Heart left ventricle (tissue), 16 donors: ENCODE results near the gene SSBP4. TPM values are rescaled to one million over a fixed set of nuclear protein-coding genes. Genes with fewer than 3 reads are reported as not detected.

Experiments
- ATAC-seq, 4 donors: fragments of 200-7000 bp; cut with Tn5 transposase; one replicate each; pipeline ENCODE4 v1.9.1; 2020 to 2022; ENCODE audit warnings: moderate library complexity in 4 of 4, mild to moderate bottlenecking in 3 of 4, moderate number of reproducible peaks in 1 of 4
- DNase-seq, 5 donors: peaks; one replicate each; pipeline ENCODE4 v3.0.0-alpha.2; 2020
- H3K27ac ChIP-seq, 12 donors: fragments of 200-600 bp; sonication (generic) in 4 of 12; one replicate each; pipeline versions ENCODE4 v1.5.0 to v1.8.0; 2016 to 2022; ENCODE audit warnings: mild to moderate bottlenecking in 2 of 12
- H3K27me3 ChIP-seq, 9 donors: fragments of 200-600 bp; sonication (generic) in 2 of 9; one replicate each; pipeline versions ENCODE4 v1.5.1 to v1.8.0; 2016 to 2022; ENCODE audit warnings: mild to moderate bottlenecking in 3 of 9
- H3K36me3 ChIP-seq, 9 donors: fragments of 200-600 bp; sonication (generic) in 2 of 9; one replicate each; pipeline versions ENCODE4 v1.5.0 to v1.8.0; 2018 to 2022; ENCODE audit warnings: mild to moderate bottlenecking in 2 of 9
- H3K4me1 ChIP-seq, 12 donors: fragments of 200-600 bp; sonication (generic) in 4 of 12; one replicate each; pipeline versions ENCODE4 v1.5.0 to v1.8.0; 2016 to 2022; ENCODE audit warnings: mild to moderate bottlenecking in 3 of 12
- H3K4me3 ChIP-seq, 12 donors: fragments of 200-600 bp; sonication (generic) in 4 of 12; one replicate each; pipeline versions ENCODE4 v1.5.0 to v1.8.0; 2017 to 2022; ENCODE audit warnings: mild to moderate bottlenecking in 9 of 12, moderate library complexity in 4 of 12
- H3K9me3 ChIP-seq, 12 donors: fragments of 200-600 bp; sonication (generic) in 4 of 12; one replicate each; pipeline versions ENCODE4 v1.5.0 to v1.8.0; 2016 to 2022; ENCODE audit warnings: mild to moderate bottlenecking in 1 of 12
- POLR2A ChIP-seq, 2 donors: fragments of 450-650 bp; IDR thresholded peaks; one replicate each; pipeline ENCODE4 v1.6.1; 2017; ENCODE audit warnings: antibody characterized with exemption in 2 of 2, mild to moderate bottlenecking in 2 of 2, moderate library complexity in 2 of 2
- WGBS, 4 donors: extraction: QIAGEN DNeasy Blood & Tissue Kit in 2 of 4; methylation state at CpG; one replicate each; pipeline versions ENCODE4 v1.1.5 to v1.1.7; 2013 to 2018; 5-methylcytosine and 5-hydroxymethylcytosine counted together
- intact Hi-C, 10 donors: fragments of 100-400 bp; cut with DNase I; formaldehyde crosslinking; loops; one replicate each; pipeline versions ENCODE4 v1.11.1 to v1.14.2; 2022
- polyA plus RNA-seq, 2 donors: library from polyadenylated mRNA; stranded (reverse); fragments of 200-250 nt; gene quantifications; one replicate each; pipeline ENCODE4 v1.2.3, GENCODE V29; 2013
- total RNA-seq, 9 donors: library from RNA; depleted of rRNA in 2 of 9; stranded (reverse); fragments of >200 nt in 2 of 9; fragmentation: NEBNext Ultra II Directional in 3 of 9; extraction: Animal tissue kit (Norgen Biotek cat#: 25700) in 3 of 9; gene quantifications; one replicate each; pipeline versions ENCODE4 v1.1.0 to v1.2.4, GENCODE V29; 2016 to 2023
- TF ChIP-seq, protein P1 (sequence below), 12 donors: fragments of 200-600 bp; sonication (generic) in 4 of 12; IDR thresholded peaks; one replicate each; pipeline versions ENCODE4 v1.5.0 to v1.8.0; 2018 to 2022; ENCODE audit warnings: antibody characterized with exemption in 12 of 12, mild to moderate bottlenecking in 5 of 12
- donor health status: ischemic (EF 13 %, LVEDD 7.1; RV severe dilation, severe dysfunction).
- donor health status: healthy with polysubstance abuse.
- donor health status: DM: no; HTN: yes; CAD: no.
- donor health status: DM: no; HTN: no; CAD: no.
- donor health status: ischemic (EF 25% LVEDD 6.9; RV normal size, moderate dysfunction).
- donor health status: ischemic (EF 25% LVEDD 5.7; RV mildly dilated, moderate dysfunction).
- donor health status: healthy.
- donor health status: DM: yes; HTN: yes; CAD: no.
- donor health status: ischemic (EF 35%, LVEDD 5.7; RV mildly dilated, moderate dysfunction).
- donor health status: nonischemic (EF 11% LVEDD 7.7; RV severe dilation, severe dysfunction).
- donor health status: DM: yes; HTN: yes; CAD: no.
- donor health status: PGD.
- donor health status: ischemic (EF 29% LVEDD 5.4; RV normal size, mild dysfunction).
- donor health status: nonischemic (EF 23%, LVEDD 6.1; RV moderate dilation, normal function).

SSBP4 gene
- total and polyA plus RNA-seq, 11 donors = 23.5 to 89.8 (median 29.4) TPM

DNA sequence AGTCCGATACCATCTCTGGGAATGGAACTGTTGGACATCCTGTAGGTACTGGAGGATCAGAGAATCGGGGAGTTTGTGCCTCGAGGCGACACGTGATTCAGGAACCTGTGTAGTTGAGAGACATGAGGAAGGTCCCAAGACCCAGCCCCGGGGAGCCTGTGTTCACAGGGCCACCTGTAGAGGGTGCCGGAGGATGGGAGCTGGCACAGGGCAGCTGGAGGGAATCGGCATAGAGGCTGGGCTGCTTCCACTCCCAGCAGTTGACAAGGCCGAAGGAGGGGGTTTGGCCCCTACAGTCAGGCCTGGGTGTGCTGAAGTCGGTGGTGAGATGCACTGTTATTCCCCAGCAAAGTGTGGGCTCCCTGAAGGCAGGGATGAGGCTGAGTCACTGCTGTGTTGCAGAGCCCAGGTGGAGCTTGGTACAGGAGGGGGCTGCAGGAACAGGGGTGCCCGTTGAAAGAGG lies 21.2 kb downstream of the SSBP4 start:
- ATAC-seq (no peak), DNase-seq (no peak)
- intact Hi-C loops = loop anchor here in 2 of 10 donors (10.0 kb wide), 2 partner anchors 234 to 404 kb away; no protein-coding TSS in a partner anchor
- Histone ChIP-seq H3K4me1 (peaks cover 0 to 37% (median 24%) of the 10 kb centered on the region in 12 donors), H3K27me3 (no peaks in the 10 kb centered on the region), H3K36me3 (peaks cover 4 to 37% (median 28%) of the 10 kb centered on the region in 9 donors), H3K27ac (no peak overlapping the region), H3K9me3 (no peaks in the 10 kb centered on the region), H3K4me3 (no peak overlapping the region)
- 45 to 57% (median 52%) methylated on average over 10 to 11 of the region's 11 CpGs for WGBS, 4 donors
- no peak for TF ChIP-seq POLR2A (IDR thresholded peaks at IDR 0.05)
- TF ChIP-seq, protein P1, sequence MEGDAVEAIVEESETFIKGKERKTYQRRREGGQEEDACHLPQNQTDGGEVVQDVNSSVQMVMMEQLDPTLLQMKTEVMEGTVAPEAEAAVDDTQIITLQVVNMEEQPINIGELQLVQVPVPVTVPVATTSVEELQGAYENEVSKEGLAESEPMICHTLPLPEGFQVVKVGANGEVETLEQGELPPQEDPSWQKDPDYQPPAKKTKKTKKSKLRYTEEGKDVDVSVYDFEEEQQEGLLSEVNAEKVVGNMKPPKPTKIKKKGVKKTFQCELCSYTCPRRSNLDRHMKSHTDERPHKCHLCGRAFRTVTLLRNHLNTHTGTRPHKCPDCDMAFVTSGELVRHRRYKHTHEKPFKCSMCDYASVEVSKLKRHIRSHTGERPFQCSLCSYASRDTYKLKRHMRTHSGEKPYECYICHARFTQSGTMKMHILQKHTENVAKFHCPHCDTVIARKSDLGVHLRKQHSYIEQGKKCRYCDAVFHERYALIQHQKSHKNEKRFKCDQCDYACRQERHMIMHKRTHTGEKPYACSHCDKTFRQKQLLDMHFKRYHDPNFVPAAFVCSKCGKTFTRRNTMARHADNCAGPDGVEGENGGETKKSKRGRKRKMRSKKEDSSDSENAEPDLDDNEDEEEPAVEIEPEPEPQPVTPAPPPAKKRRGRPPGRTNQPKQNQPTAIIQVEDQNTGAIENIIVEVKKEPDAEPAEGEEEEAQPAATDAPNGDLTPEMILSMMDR (IDR thresholded peaks at IDR 0.05) = peak in 5 of 12 donors; percentile 17 to 33 (median 28)

DNA sequence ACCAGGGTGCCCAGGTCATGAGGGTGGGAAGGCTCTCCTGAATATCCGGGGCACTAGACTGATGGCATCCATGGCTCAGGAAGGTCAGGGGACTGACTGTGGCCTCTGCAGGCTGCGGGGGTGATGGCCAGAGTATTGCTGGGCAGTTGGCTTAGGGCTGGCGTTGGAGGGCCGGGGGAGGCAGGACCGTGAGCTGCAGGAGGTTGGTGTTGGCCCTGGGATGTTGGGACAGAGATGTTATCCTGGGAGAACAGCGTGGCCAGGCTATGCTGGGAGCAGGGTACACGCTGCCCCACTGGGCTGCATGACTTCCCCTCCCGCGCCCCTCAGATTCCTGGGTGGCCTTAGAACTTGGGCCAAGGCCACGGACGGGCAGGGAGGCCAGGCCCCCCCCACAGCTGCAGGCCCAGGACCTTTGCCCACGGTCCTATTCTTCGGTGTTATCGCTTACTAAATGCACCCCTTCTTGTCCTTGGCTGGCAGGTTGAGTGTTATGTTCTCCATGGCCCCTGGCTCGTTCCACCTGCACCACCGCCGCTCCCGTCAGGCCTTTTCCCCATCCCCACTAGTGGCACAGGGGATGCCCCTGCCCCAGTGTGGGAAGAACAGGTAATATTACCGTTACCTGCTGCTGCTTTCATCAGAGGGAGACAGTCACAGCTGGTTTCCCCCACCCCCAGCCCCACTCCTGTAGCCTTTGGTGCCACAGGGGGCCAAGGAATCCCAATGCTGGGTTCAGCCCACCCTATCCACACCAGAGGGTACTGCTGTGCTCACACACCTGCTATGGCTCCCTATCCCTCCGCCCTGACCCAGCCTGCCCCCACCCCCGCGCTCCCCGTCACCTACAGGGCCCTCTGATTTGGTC lies 22.0 kb downstream of the SSBP4 start:
- Histone ChIP-seq H3K9me3 (no peaks in the 10 kb centered on the region), H3K27ac (no peak overlapping the region), H3K4me1 (peaks cover 0 to 33% (median 24%) of the 10 kb centered on the region in 12 donors), H3K27me3 (no peaks in the 10 kb centered on the region), H3K36me3 (peaks cover 4 to 37% (median 28%) of the 10 kb centered on the region in 9 donors), H3K4me3 (no peak overlapping the region)
- 82 to 90% (median 87%) methylated on average over 23 of the region's 23 CpGs for WGBS, 4 donors
- intact Hi-C loops = loop anchor here in 2 of 10 donors (10.0 kb wide), 2 partner anchors 234 to 404 kb away; no protein-coding TSS in a partner anchor
- TF ChIP-seq POLR2A (IDR thresholded peaks at IDR 0.05) = no peak
- ATAC-seq (no peak), DNase-seq (no peak)

DNA sequence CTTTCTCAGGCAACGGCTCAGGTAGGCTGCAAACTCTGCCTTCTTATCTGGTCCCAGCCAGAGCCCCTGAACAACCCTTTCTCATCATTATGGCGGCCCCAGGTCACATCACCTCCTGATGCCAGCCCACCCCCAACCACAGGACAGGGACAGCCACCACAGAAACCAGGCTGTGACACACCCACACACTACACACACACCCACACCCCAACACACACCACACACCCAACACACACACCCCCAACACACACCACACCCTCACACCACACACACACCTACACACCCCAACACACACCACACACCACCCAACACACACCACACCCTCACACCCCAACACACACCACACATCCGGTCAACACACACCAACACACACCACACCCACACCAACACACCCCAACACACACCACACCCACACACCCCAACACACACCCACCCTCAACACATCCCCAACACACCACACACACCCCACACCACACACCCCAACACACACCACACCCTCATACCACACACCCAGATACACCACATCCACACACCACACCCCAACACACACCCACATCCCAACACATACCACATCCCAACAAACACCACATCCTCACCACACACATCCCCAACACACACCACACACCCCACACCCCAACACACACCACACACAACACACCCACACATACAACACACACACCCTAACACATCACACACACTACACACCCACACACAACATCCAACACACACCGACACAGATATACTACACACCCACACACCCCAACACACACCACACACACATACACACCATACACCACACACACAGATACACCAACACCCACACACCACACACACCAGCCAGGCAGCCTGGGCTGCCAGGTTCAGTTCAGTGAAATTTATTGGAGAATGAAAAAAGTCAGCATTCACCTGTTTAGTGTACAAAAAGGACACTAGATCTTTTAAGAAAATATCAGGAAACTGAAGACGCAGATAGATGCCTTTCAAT lies 22.9 kb downstream of the SSBP4 start:
- Histone ChIP-seq H3K4me3 (no peak overlapping the region), H3K27ac (no peak overlapping the region), H3K4me1 (peaks cover 0 to 31% (median 17%) of the 10 kb centered on the region in 12 donors), H3K9me3 (no peaks in the 10 kb centered on the region), H3K36me3 (peaks cover 4 to 47% (median 36%) of the 10 kb centered on the region in 9 donors), H3K27me3 (no peaks in the 10 kb centered on the region)
- DNase-seq (no peak), ATAC-seq (no peak)
- WGBS, 4 donors = 84 to 87% (median 85%) methylated on average over 5 of the region's 5 CpGs
- intact Hi-C loops = loop anchor here in 2 of 10 donors (10.0 kb wide), 2 partner anchors 233 to 403 kb away; no protein-coding TSS in a partner anchor
- TF ChIP-seq, protein P1 (IDR thresholded peaks at IDR 0.05) = no peak
- no peak for TF ChIP-seq POLR2A (IDR thresholded peaks at IDR 0.05)

DNA sequence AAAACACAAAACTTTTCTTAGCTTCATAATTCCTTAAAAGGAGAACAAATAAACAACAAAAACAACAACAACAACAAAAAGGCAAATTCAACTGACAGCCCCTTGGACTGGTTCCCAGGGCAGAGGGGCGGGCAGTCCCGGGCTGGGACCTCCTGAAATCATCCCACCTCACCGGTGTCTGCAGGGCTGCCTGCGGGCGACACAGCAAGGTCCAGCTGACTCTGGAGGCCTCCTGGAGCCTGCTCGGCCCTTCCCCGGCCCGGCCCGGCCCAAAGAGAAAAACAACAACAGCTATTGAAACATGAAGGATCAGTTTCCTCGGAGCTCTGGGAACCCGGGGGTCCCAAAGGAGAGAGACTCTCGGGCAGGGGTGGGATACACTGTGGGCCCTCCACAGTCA lies 23.7 kb downstream of the SSBP4 start:
- H3K36me3 ChIP-seq = peaks cover 4 to 55% (median 45%) of the 10 kb centered on the region in 9 donors
- WGBS, 4 donors = 59 to 90% (median 84%) methylated on average over 9 to 12 of the region's 12 CpGs
- intact Hi-C loops = loop anchor here in 2 of 10 donors (10.0 kb wide), 2 partner anchors 232 to 402 kb away; no protein-coding TSS in a partner anchor
- no peaks in the 10 kb centered on the region for H3K9me3 ChIP-seq
- no peaks in the 10 kb centered on the region for H3K27me3 ChIP-seq
- H3K4me1 ChIP-seq = peaks cover 0 to 22% (median 12%) of the 10 kb centered on the region in 12 donors
- H3K4me3 ChIP-seq = no peak overlapping the region
- no peak for DNase-seq
- H3K27ac ChIP-seq = no peak overlapping the region
- TF ChIP-seq POLR2A (IDR thresholded peaks at IDR 0.05) = no peak
- TF ChIP-seq, protein P1 (IDR thresholded peaks at IDR 0.05) = no peak
- no peak for ATAC-seq
